Brain microvascular endothelial cell (primary cell): Measurements from ENCODE around the gene C22orf39.
"Not testable (repeated sequence)": the region's sequence is repeated elsewhere in the genome, so short reads cannot be mapped to it uniquely, and the experiment has no call there.

Source experiments
- DNase-seq: peaks from one replicate; pipeline ENCODE4 v3.0.0-alpha.2; 2020
- H3K27ac ChIP-seq: fragments of 250-450 bp; sonication (Bioruptor Pico); 2 replicates; pipeline ENCODE4 v1.5.1; 2020; ENCODE audit warnings: mild to moderate bottlenecking, moderate library complexity
- H3K27me3 ChIP-seq: fragments of 250-450 bp; sonication (Bioruptor Pico); replicated peaks from 2 replicates; pipeline ENCODE4 v1.5.1; 2020; ENCODE audit warnings: mild to moderate bottlenecking
- H3K36me3 ChIP-seq: fragments of 250-450 bp; sonication (Bioruptor Pico); replicated peaks from 2 replicates; pipeline ENCODE4 v1.5.1; 2020; ENCODE audit warnings: mild to moderate bottlenecking
- H3K4me3 ChIP-seq: 2 replicates; pipeline ENCODE4 v1.5.1; 2011; ENCODE audit warnings: low read depth, mild to moderate bottlenecking, control low read depth, low read length, moderate library complexity
- in situ Hi-C: cut with HindIII; loops from 2 replicates; pipeline ENCODE4 v1.10.0; 2017; ENCODE audit warnings: low sequenced_read_pairs, low pct_ligation_motif_present
- TF ChIP-seq, protein P1 (sequence below): IDR thresholded peaks from 2 replicates; pipeline ENCODE4 v1.5.1; 2011; ENCODE audit warnings: low read depth, mild to moderate bottlenecking, moderate library complexity, low read length, control low read depth, inconsistent platforms; ENCODE audit errors: missing control alignments

Gene C22orf39

DNA sequence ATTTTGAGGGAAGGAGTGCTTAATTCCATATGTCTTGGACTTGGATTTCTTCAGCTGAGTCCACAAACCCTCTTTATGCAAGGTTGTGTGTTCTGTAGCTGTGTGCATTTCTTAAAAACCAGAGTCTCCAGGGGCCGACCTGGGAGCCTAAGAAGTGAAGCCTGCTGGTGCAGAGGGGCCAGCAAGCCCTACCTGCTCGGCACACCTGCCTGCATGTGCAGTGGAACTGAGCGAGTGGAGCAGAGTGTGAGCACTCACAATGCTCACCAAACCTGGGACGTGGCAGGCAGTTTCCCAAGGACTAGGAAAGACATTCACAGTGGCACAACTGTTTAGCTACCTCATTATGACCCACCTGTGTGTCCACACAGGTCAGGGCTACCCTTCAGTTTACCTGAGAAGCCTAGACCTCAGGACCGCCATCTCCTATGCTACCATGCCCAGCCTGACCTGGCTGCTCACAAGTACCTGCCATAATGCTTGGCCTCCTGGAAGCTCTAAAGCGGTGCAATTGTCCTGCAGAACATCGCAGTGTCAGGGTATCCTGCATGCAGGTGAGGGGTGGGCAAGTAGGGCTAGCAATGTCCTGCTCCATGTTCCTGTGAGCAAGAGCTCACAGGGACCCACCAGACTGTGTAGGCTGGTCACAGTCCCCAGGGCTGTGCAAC, 3.8 kb downstream of the C22orf39 start:
- TF ChIP-seq, protein P1, sequence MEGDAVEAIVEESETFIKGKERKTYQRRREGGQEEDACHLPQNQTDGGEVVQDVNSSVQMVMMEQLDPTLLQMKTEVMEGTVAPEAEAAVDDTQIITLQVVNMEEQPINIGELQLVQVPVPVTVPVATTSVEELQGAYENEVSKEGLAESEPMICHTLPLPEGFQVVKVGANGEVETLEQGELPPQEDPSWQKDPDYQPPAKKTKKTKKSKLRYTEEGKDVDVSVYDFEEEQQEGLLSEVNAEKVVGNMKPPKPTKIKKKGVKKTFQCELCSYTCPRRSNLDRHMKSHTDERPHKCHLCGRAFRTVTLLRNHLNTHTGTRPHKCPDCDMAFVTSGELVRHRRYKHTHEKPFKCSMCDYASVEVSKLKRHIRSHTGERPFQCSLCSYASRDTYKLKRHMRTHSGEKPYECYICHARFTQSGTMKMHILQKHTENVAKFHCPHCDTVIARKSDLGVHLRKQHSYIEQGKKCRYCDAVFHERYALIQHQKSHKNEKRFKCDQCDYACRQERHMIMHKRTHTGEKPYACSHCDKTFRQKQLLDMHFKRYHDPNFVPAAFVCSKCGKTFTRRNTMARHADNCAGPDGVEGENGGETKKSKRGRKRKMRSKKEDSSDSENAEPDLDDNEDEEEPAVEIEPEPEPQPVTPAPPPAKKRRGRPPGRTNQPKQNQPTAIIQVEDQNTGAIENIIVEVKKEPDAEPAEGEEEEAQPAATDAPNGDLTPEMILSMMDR: no peak
- no peak for DNase-seq
- no peak overlapping the region for H3K4me3 ChIP-seq
- H3K27ac ChIP-seq: no peak overlapping the region
- in situ Hi-C loops: no loop called here
- peaks cover 17% of the 10 kb centered on the region for H3K36me3 ChIP-seq
- H3K27me3 ChIP-seq: no peaks in the 10 kb centered on the region

DNA sequence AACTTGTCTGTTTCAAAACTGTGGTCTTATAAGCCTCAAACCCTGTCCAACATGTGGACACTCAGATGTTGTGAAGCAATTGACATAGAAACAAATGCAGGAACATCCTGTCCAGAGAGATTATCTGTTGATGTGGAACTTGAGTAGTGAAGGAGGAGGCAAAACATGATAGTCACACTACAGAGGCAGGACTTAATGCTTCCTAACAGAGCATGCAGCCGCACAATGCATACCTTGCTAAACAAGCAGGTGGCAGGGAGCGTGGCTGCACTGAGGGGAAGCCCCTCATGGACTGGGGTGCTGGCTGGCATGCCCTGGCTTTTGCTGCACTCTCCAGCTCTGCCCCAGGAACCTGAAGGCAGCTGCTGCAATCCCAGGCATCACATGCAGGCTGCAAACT, 5.3 kb downstream of the C22orf39 start:
- peaks cover 16% of the 10 kb centered on the region for H3K36me3 ChIP-seq
- no peak overlapping the region for H3K27ac ChIP-seq
- H3K4me3 ChIP-seq: no peak overlapping the region
- no peaks in the 10 kb centered on the region for H3K27me3 ChIP-seq
- in situ Hi-C loops: no loop called here
- TF ChIP-seq, protein P1: no peak
- no peak for DNase-seq

DNA sequence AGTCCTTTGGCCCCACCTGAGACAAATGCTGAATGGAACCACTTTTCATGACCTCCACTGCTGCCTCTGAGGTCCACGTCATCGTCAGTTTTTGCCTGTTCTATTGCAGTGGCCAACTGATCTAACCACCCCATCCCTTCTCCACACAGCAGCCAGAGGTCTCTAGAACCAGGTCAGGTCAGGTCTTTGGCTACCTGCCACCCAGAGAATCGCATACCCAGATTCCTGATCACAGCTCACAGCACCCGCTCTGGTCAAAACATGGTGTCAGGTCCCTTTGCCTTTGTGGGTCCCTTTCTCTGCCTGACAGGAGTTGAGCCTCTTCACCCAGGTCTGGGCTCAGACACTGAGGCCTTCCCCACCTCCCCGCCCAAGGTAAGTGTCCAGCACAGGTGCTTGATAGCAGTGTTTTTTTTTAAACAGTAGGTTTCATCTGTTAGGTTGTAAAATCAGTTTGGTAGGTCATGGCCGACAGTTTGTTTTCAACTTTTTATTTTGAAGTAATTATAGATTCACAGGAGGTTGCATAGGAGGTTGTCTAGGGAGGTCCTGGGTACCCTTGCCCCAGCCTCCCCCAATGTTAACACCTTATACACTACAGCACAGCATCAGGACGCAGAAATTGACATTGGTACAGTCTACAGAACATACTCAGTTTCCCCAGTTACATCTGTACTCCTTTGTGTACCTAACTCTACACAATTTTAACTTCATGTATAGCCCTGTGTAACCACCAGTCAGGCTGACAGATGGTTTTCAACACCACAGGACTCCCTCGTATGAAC, 6.9 kb downstream of the C22orf39 start:
- in situ Hi-C loops: no loop called here

DNA sequence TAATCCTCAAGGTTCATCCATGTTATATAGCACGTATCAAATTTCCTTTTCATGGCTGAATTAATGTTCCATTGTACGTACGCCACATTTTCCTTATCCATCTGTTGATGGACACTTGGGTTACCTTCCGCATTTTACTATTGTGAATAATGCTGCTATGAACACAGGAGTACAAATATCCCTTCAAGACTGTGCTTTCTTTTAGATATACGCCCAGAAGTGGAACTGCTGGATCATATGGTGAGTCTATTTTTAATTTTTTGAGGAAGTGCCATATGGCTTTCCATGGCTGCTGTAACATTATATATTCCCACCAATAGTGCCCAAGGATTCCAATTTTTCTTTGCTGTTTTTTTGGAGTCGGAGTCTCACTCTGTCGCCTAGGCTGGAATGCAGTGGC, 9.2 kb downstream of the C22orf39 start:
- H3K4me3 ChIP-seq: no peak overlapping the region
- no peaks in the 10 kb centered on the region for H3K27me3 ChIP-seq
- in situ Hi-C loops: no loop called here
- TF ChIP-seq, protein P1: no peak
- H3K36me3 ChIP-seq: peaks cover 19% of the 10 kb centered on the region
- DNase-seq: no peak
- no peak overlapping the region for H3K27ac ChIP-seq

More for the DNA sequence above, 6.9 kb downstream of the C22orf39 start:
- DNase-seq: no peak
- H3K4me3 ChIP-seq: no peak overlapping the region
- H3K36me3 ChIP-seq: peaks cover 20% of the 10 kb centered on the region
- TF ChIP-seq, protein P1: no peak
- H3K27me3 ChIP-seq: no peaks in the 10 kb centered on the region
- H3K27ac ChIP-seq: no peak overlapping the region

DNA sequence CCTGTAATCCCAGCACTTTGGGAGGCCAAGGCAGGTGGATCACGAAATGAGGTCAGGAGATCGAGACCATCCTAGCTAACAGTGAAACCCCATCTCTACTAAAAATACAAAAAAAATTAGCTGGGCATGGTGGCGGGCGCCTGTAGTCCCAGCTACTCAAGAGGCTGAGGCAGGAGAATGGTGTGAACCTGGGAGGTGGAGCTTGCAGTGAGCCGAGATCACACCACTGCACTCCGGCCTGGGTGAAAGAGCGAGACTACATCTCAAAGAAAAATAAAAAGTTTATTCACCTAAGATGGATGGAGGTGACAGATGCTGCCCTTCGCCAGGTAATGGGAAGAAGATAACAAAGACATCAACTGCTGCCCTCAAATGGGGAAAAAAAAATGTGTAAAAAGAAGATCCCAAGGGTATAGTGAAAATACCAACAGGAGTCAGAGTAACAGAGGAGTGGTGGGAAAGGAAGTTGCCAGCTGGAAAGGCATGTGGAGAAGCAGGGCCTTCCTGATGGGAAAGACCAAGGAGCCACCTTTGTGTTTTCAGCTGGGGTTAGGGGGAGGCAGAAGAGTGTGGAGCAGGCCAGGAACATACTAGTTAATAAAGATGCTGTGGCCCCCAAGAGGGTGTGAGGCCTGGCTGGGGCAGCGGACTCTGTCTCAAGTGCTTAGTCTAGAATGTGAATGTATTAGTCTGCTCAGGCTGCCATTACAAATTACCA, 10.9 kb downstream of the C22orf39 start:
- H3K27ac ChIP-seq, in situ Hi-C loops, H3K27me3 ChIP-seq, H3K4me3 ChIP-seq, DNase-seq: not testable (repeated sequence)
- peaks cover 18% of the 10 kb centered on the region for H3K36me3 ChIP-seq

DNA sequence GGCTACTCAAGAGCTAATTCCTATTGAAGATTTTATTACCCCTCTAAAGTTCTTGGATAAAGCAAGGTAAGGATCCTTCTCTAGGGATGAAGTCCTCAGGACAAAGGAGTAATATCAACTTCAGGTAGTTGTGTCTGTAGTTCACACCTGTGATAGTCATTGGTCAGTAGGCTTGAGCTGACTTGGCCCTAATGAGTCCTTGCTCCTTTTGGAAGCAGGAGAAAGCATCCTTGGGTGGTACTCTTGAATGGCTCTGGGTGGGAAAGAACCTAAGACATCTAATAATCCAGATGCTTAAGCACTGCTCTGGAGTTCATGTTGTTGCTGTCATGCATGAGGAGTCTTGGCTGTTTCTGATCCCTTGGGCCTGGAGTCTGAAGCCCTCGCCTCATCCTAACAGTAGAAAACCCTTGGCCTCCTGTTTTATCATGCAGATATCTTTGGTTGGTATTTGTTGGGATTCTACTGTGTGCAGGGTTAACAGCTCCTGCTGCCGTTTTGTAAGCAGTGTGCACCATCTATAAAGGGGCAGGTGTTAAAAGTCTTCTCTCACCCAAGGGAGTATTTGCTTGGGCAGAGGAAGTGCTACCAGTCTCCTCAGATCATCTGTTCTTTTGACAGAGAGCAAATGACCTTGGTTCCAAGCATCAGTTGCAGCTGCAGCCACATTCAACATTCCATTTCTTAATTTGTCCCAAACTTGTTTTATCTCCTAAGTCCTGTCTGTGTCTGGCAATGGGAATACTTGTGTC, 12.5 kb downstream of the C22orf39 start:
- Histone ChIP-seq H3K27me3 (no peaks in the 10 kb centered on the region), H3K36me3 (peaks cover 14% of the 10 kb centered on the region), H3K4me3 (no peak overlapping the region), H3K27ac (no peak overlapping the region)
- in situ Hi-C loops: no loop called here
- no peak for DNase-seq
- TF ChIP-seq, protein P1: no peak
